ENCODE data around the gene ADD1.

DNA sequence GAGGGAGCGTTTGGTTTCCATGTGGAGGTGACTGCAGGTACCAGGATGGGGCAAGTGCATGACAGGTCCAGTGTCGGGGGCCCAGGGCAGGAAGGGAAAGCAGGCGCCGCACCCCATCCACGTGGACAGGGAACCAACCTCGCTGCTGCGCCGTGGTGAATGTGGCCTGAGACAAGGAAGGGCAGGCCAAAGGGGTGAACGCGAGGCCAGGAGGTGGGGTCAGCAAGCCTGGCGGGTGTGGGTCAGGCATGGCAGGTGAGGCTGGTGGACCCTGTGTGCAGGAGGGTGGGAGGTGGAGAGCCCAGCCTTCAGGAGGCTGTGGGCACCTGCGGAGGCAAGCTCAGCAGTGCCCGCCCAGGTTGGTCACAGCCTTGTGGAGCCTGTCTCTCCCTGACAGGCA is 36.1 kb upstream of the ADD1 start:
- TF ChIP-seq EZH2 (IDR thresholded peaks at IDR 0.05; ENCODE audit: insufficient read depth, poor library complexity, severe bottlenecking) (no peak), EZH2phosphoT487 (IDR thresholded peaks at IDR 0.05; ENCODE audit: insufficient read depth, low read depth) (no peak)

All from GM23248 (cell line).